HG02973 (cell line): ENCODE measurements around the gene ZNF66.
"Not testable (repeated sequence)": the region's sequence is repeated elsewhere in the genome, so short reads cannot be mapped to it uniquely, and the experiment has no call there.

ENCODE experiments used
- ATAC-seq: cut with Tn5 transposase; IDR thresholded peaks from one replicate; pipeline ENCODE4 v1.9.1; 2021; ENCODE audit warnings: moderate library complexity; ENCODE audit not compliant: unreplicated experiment

The ZNF66 gene

DNA sequence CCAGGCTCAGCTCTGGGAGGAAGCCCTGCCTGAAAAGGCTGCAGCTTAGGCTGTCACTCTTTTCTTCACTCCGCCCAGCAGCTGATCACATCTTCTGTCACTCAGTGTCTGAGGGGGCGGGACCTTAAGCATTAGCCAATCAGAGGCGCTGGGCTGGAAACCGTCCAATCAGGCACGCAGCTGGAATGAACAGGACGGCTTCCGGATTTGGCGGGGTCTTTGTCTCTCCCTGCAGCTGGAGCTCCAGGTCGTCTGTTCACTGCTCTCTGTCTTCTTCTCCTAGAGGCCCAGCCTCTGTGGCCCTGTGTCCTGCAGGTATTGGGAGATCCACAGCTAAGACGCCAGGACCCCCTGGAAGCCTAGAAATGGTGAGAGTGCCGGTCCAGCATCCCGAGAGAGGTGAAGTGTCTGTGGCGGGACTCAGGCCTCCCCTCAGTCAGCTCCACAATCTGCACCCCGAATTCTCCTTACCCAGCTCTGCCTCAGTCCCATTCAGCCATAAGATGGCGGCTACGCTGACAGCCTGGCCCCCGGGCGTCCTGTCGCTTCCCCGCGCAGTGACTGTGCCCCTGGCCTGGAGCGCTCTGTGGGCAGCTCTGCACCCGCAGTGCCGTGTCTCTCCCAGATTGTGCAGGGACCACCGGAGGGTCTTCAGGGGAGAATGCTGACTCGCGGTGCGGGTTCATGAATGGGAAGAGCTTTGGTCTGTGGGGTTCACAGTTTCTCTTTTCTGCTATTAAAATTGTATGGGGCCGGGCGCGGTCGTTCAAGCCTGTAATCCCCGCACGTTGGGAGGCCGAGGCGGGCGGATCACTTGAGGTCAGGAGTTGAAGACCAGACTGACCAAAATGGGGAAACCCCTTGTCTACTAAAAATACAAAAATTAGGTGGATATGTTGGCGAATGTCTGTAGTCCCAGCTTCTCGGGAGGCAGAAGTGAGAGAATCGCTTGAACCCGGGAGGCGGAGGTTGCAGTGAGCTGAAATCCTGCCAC, at the start of gene ZNF66:
TSS of gene ZNF66 (plus strand) at position 222 of the 994 bp plus-strand sequence. CDS start at position 366, 144 bp downstream.
- peak; percentile 97 for ATAC-seq

DNA sequence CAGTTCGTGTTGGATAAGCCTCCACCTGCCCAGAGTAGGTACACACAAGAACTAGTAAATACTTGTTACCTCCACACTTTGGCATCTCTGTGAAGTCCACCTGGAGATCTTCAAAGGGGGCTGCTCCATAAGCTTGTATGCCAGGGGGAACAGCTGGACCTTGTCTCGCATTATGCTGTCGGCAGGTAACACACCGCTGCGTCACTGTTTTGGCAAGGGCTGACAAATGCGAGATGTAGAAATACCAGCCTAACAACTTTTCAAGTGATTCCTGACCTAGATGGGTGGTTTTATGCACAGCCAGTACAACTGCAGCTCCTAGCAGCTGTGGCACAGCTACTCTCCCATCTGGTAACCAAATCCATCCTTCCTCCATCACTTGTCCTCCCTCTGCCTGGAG, 25.9 kb upstream of the ZNF66 start:
- ATAC-seq: not testable (repeated sequence)

GRCh38 chr19:20752291-20752690, 23.8 kb upstream of the ZNF66 start:
- ATAC-seq: not testable (repeated sequence)

- not testable (repeated sequence) for ATAC-seq
Measured at GRCh38 chr19:20769225-20769736, 6.8 kb upstream of the ZNF66 start.

GRCh38 chr19:20787786-20788185, 11.7 kb downstream of the ZNF66 start:
- ATAC-seq: no peak

DNA sequence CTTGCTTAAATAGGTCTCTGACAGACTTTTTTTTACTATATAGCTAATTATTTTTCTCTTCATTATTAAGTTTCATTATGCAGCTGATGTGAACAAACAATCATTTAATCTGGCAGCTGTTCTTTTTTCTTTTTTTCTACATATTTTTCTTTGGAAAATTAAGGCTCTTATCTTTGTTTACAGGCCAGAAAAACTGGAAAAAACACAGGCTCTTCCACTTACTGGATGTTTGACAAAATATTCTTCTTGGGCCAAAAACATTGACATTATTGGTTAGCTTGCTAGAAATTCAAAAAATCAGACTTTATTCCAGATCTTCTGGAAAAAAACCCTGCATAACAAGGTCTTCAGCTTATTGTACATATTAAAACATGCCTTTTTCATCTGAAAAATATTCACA, 15.7 kb downstream of the ZNF66 start:
- no peak for ATAC-seq

- ATAC-seq: not testable (repeated sequence)
Measured at GRCh38 chr19:20806311-20807262, 30.5 kb downstream of the ZNF66 start.

- ATAC-seq: no peak
Measured at GRCh38 chr19:20840371-20840770, 64.3 kb downstream of the ZNF66 start.
